ENCODE results near the gene AGO1.
"Not testable (repeated sequence)": the region's sequence is repeated elsewhere in the genome, so short reads cannot be mapped to it uniquely, and the experiment has no call there.

Gene AGO1

GRCh38 chr1:35964277-35964676 is 81.3 kb downstream of the AGO1 start:
- H3K79me1 ChIP-seq (replicated peaks; ENCODE audit: low read length, poor library complexity, severe bottlenecking); H2AK5ac ChIP-seq (ENCODE audit: low read length, severe bottlenecking); H3K4me3 ChIP-seq (ENCODE audit: insufficient read depth in 1 of 2, low read depth in 1 of 2, low read length in 2 of 2); H3K27ac ChIP-seq (ENCODE audit: low read length, poor library complexity, severe bottlenecking); H4K8ac ChIP-seq (ENCODE audit: low read length); H3K4me1 ChIP-seq (ENCODE audit: control insufficient read depth, insufficient read depth, low read depth, low read length); H2BK5ac ChIP-seq (ENCODE audit: low read depth, low read length, poor library complexity, severe bottlenecking); DNase-seq; H3K27me3 ChIP-seq (ENCODE audit: control insufficient read depth in 1 of 2, insufficient read depth in 1 of 2, low read length in 2 of 2); H3K4me2 ChIP-seq (ENCODE audit: low read length, poor library complexity, severe bottlenecking); H2BK120ac ChIP-seq (ENCODE audit: low read depth, low read length); H3K18ac ChIP-seq (ENCODE audit: low read depth in 1 of 2, low read length in 2 of 2); H4K91ac ChIP-seq (ENCODE audit: low read length); H2BK15ac ChIP-seq (ENCODE audit: low read depth, poor library complexity, severe bottlenecking); H3K23ac ChIP-seq (ENCODE audit: low read length in 2 of 2); H3K14ac ChIP-seq (ENCODE audit: low read length in 2 of 2); H3K9ac ChIP-seq (ENCODE audit: low read length); H2BK12ac ChIP-seq (ENCODE audit: low read length in 2 of 2); H3K4ac ChIP-seq (ENCODE audit: low read depth in 1 of 2, low read length in 2 of 2); H3K9me3 ChIP-seq (ENCODE audit: control insufficient read depth, low read length); H2AFZ ChIP-seq (ENCODE audit: low read depth, low read length): not testable (repeated sequence)
- no CpG with 5 or more reads among the region's 1 CpG for WGBS
- H3K36me3 ChIP-seq (ENCODE audit: control insufficient read depth in 1 of 2, insufficient read depth in 2 of 2, low read depth in 1 of 2, low read length in 2 of 2), result peaks cover 0 to 16% of the 10 kb centered on the region in 2 experiments

- no peak overlapping the region for H3K23ac ChIP-seq (ENCODE audit: low read length in 2 of 2)
- H3K27me3 ChIP-seq (ENCODE audit: control insufficient read depth in 1 of 2, insufficient read depth in 1 of 2, low read length in 2 of 2), result no peaks in the 10 kb centered on the region
- no peak overlapping the region for H3K9ac ChIP-seq (ENCODE audit: low read length)
- H2BK120ac ChIP-seq (ENCODE audit: low read depth, low read length), result no peak overlapping the region
- H3K4me1 ChIP-seq (ENCODE audit: control insufficient read depth, insufficient read depth, low read depth, low read length), result no peaks in the 10 kb centered on the region
- H2AK5ac ChIP-seq (ENCODE audit: low read length, severe bottlenecking), result no peak overlapping the region
- H2BK15ac ChIP-seq (ENCODE audit: low read depth, poor library complexity, severe bottlenecking), result no peak overlapping the region
- H3K9me3 ChIP-seq (ENCODE audit: control insufficient read depth, low read length), result no peaks in the 10 kb centered on the region
- no peak overlapping the region for H3K18ac ChIP-seq (ENCODE audit: low read depth in 1 of 2, low read length in 2 of 2)
- H3K27ac ChIP-seq (ENCODE audit: low read length, poor library complexity, severe bottlenecking), result no peak overlapping the region
- no peak overlapping the region for H2BK5ac ChIP-seq (ENCODE audit: low read depth, low read length, poor library complexity, severe bottlenecking)
- no peak overlapping the region for H4K91ac ChIP-seq (ENCODE audit: low read length)
- H3K36me3 ChIP-seq (ENCODE audit: control insufficient read depth in 1 of 2, insufficient read depth in 2 of 2, low read depth in 1 of 2, low read length in 2 of 2), result peaks cover 3 to 44% of the 10 kb centered on the region in 2 experiments
- H3K4me2 ChIP-seq (ENCODE audit: low read length, poor library complexity, severe bottlenecking), result no peak overlapping the region
- no CpG with 5 or more reads among the region's 1 CpG for WGBS
- peaks cover 12% of the 10 kb centered on the region for H3K79me1 ChIP-seq (replicated peaks; ENCODE audit: low read length, poor library complexity, severe bottlenecking)
- no peak overlapping the region for H4K8ac ChIP-seq (ENCODE audit: low read length)
- H2AFZ ChIP-seq (ENCODE audit: low read depth, low read length), result no peak overlapping the region
- no peak overlapping the region for H3K4ac ChIP-seq (ENCODE audit: low read depth in 1 of 2, low read length in 2 of 2)
- H2BK12ac ChIP-seq (ENCODE audit: low read length in 2 of 2), result no peak overlapping the region
- DNase-seq, result no peak
- H3K14ac ChIP-seq (ENCODE audit: low read length in 2 of 2), result no peak overlapping the region
- no peak overlapping the region for H3K4me3 ChIP-seq (ENCODE audit: insufficient read depth in 1 of 2, low read depth in 1 of 2, low read length in 2 of 2)
Measured at GRCh38 chr1:35968396-35968795, 85.4 kb downstream of the AGO1 start.

- Histone ChIP-seq H3K18ac (ENCODE audit: low read depth in 1 of 2, low read length in 2 of 2) (no peak overlapping the region), H3K27ac (ENCODE audit: low read length, poor library complexity, severe bottlenecking) (no peak overlapping the region), H2AFZ (ENCODE audit: low read depth, low read length) (no peak overlapping the region), H3K36me3 (ENCODE audit: control insufficient read depth in 1 of 2, insufficient read depth in 2 of 2, low read depth in 1 of 2, low read length in 2 of 2) (peaks cover 3 to 65% of the 10 kb centered on the region in 2 experiments), H3K79me1 (replicated peaks; ENCODE audit: low read length, poor library complexity, severe bottlenecking) (peaks cover 14% of the 10 kb centered on the region), H4K8ac (ENCODE audit: low read length) (no peak overlapping the region), H3K9me3 (ENCODE audit: control insufficient read depth, low read length) (no peaks in the 10 kb centered on the region), H4K91ac (ENCODE audit: low read length) (no peak overlapping the region), H3K23ac (ENCODE audit: low read length in 2 of 2) (no peak overlapping the region), H2BK15ac (ENCODE audit: low read depth, poor library complexity, severe bottlenecking) (no peak overlapping the region), H3K4me3 (ENCODE audit: insufficient read depth in 1 of 2, low read depth in 1 of 2, low read length in 2 of 2) (no peak overlapping the region), H3K4me1 (ENCODE audit: control insufficient read depth, insufficient read depth, low read depth, low read length) (no peaks in the 10 kb centered on the region), H2BK12ac (ENCODE audit: low read length in 2 of 2) (no peak overlapping the region), H2BK120ac (ENCODE audit: low read depth, low read length) (no peak overlapping the region), H3K4ac (ENCODE audit: low read depth in 1 of 2, low read length in 2 of 2) (no peak overlapping the region), H3K27me3 (ENCODE audit: control insufficient read depth in 1 of 2, insufficient read depth in 1 of 2, low read length in 2 of 2) (no peaks in the 10 kb centered on the region), H3K4me2 (ENCODE audit: low read length, poor library complexity, severe bottlenecking) (no peak overlapping the region), H3K9ac (ENCODE audit: low read length) (no peak overlapping the region), H2AK5ac (ENCODE audit: low read length, severe bottlenecking) (no peak overlapping the region), H3K14ac (ENCODE audit: low read length in 2 of 2) (no peak overlapping the region), H2BK5ac (ENCODE audit: low read depth, low read length, poor library complexity, severe bottlenecking) (no peak overlapping the region)
- no CpG with 5 or more reads among the region's 2 CpGs for WGBS
- DNase-seq, result no peak
Measured at GRCh38 chr1:35971601-35972000, 88.6 kb downstream of the AGO1 start.

GRCh38 chr1:35972631-35973030 is 89.6 kb downstream of the AGO1 start:
- not testable (repeated sequence) for H2BK12ac ChIP-seq (ENCODE audit: low read length in 2 of 2); H3K27me3 ChIP-seq (ENCODE audit: control insufficient read depth in 1 of 2, insufficient read depth in 1 of 2, low read length in 2 of 2); H3K27ac ChIP-seq (ENCODE audit: low read length, poor library complexity, severe bottlenecking); H2AFZ ChIP-seq (ENCODE audit: low read depth, low read length); H2AK5ac ChIP-seq (ENCODE audit: low read length, severe bottlenecking); H3K18ac ChIP-seq (ENCODE audit: low read depth in 1 of 2, low read length in 2 of 2); DNase-seq; H3K9ac ChIP-seq (ENCODE audit: low read length); H4K8ac ChIP-seq (ENCODE audit: low read length); H3K9me3 ChIP-seq (ENCODE audit: control insufficient read depth, low read length); H3K4me1 ChIP-seq (ENCODE audit: control insufficient read depth, insufficient read depth, low read depth, low read length); H2BK120ac ChIP-seq (ENCODE audit: low read depth, low read length); H4K91ac ChIP-seq (ENCODE audit: low read length); H3K4me2 ChIP-seq (ENCODE audit: low read length, poor library complexity, severe bottlenecking); H3K4ac ChIP-seq (ENCODE audit: low read depth in 1 of 2, low read length in 2 of 2); H3K14ac ChIP-seq (ENCODE audit: low read length in 2 of 2); H2BK5ac ChIP-seq (ENCODE audit: low read depth, low read length, poor library complexity, severe bottlenecking); H3K4me3 ChIP-seq (ENCODE audit: insufficient read depth in 1 of 2, low read depth in 1 of 2, low read length in 2 of 2); H3K23ac ChIP-seq (ENCODE audit: low read length in 2 of 2); H2BK15ac ChIP-seq (ENCODE audit: low read depth, poor library complexity, severe bottlenecking)
- Histone ChIP-seq H3K36me3 (ENCODE audit: control insufficient read depth in 1 of 2, insufficient read depth in 2 of 2, low read depth in 1 of 2, low read length in 2 of 2) (peaks cover 3 to 62% of the 10 kb centered on the region in 2 experiments), H3K79me1 (replicated peaks; ENCODE audit: low read length, poor library complexity, severe bottlenecking) (peaks cover 12% of the 10 kb centered on the region)
- 100% methylated on average over 2 of the region's 3 CpGs for WGBS

Measured in mesenchymal stem cell (in vitro differentiated cells and primary cell).